WERI-Rb-1 (cell line): ENCODE data around the gene PASK.

ENCODE experiments used
- DNase-seq: peaks from one replicate; pipeline ENCODE4 v3.0.0-alpha.2; 2020
- H3K27ac ChIP-seq: fragments of 250-450 bp; sonication (Bioruptor Pico); 2 replicates; pipeline ENCODE4 v1.5.1; 2020; ENCODE audit warnings: mild to moderate bottlenecking, moderate library complexity
- H3K27me3 ChIP-seq: fragments of 250-450 bp; sonication (Bioruptor Pico); 2 replicates; pipeline ENCODE4 v1.5.1; 2021; ENCODE audit warnings: mild to moderate bottlenecking, low read depth, moderate library complexity; ENCODE audit not compliant: insufficient read depth, severe bottlenecking
- H3K36me3 ChIP-seq: fragments of 250-450 bp; sonication (Bioruptor Pico); 2 replicates; pipeline ENCODE4 v1.5.1; 2020; ENCODE audit warnings: mild to moderate bottlenecking, moderate library complexity
- H3K4me3 ChIP-seq: 2 replicates; pipeline ENCODE4 v1.5.1; 2011; ENCODE audit warnings: low read depth, mild to moderate bottlenecking, control low read depth, low read length
- H3K9me3 ChIP-seq: fragments of 250-450 bp; sonication (Bioruptor Pico); 2 replicates; pipeline ENCODE4 v1.5.1; 2021; ENCODE audit warnings: mild to moderate bottlenecking, moderate library complexity; ENCODE audit not compliant: severe bottlenecking
- TF ChIP-seq, protein P1 (sequence below): IDR thresholded peaks from 2 replicates; pipeline ENCODE4 v1.5.1; 2011; ENCODE audit warnings: low read depth, mild to moderate bottlenecking, control low read depth, inconsistent platforms, low read length

Gene PASK

GRCh38 chr2:241136661-241137260 lies 12.5 kb downstream of the PASK start:
- TF ChIP-seq, protein P1, sequence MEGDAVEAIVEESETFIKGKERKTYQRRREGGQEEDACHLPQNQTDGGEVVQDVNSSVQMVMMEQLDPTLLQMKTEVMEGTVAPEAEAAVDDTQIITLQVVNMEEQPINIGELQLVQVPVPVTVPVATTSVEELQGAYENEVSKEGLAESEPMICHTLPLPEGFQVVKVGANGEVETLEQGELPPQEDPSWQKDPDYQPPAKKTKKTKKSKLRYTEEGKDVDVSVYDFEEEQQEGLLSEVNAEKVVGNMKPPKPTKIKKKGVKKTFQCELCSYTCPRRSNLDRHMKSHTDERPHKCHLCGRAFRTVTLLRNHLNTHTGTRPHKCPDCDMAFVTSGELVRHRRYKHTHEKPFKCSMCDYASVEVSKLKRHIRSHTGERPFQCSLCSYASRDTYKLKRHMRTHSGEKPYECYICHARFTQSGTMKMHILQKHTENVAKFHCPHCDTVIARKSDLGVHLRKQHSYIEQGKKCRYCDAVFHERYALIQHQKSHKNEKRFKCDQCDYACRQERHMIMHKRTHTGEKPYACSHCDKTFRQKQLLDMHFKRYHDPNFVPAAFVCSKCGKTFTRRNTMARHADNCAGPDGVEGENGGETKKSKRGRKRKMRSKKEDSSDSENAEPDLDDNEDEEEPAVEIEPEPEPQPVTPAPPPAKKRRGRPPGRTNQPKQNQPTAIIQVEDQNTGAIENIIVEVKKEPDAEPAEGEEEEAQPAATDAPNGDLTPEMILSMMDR: no peak
- Histone ChIP-seq H3K27ac (no peak overlapping the region), H3K36me3 (peaks cover 62% of the 10 kb centered on the region), H3K4me3 (no peak overlapping the region), H3K27me3 (no peaks in the 10 kb centered on the region), H3K9me3 (no peaks in the 10 kb centered on the region)
- DNase-seq: no peak

DNA sequence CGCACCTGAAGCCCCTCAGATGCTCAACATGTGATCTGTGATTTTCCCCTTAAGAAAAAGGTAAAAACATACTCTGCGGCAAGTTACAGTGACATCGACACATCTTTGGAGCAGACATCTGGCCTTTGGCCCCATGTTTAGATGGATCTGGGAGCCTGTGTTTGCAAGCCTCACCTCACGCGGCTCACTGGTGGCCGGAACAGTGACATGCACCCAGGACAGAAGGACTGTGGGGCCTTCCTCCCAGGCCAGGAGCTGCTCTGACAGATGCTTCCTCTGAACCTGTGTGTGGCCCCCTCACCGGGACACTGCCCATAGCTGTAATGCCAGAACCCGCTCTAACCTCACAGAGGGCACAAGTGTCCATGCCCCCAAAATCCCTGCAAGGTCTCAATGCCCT lies 13.1 kb downstream of the PASK start:
- H3K27ac ChIP-seq: no peak overlapping the region
- DNase-seq: no peak
- no peaks in the 10 kb centered on the region for H3K27me3 ChIP-seq
- TF ChIP-seq, protein P1: no peak
- no peak overlapping the region for H3K4me3 ChIP-seq
- no peaks in the 10 kb centered on the region for H3K9me3 ChIP-seq
- peaks cover 66% of the 10 kb centered on the region for H3K36me3 ChIP-seq

DNA sequence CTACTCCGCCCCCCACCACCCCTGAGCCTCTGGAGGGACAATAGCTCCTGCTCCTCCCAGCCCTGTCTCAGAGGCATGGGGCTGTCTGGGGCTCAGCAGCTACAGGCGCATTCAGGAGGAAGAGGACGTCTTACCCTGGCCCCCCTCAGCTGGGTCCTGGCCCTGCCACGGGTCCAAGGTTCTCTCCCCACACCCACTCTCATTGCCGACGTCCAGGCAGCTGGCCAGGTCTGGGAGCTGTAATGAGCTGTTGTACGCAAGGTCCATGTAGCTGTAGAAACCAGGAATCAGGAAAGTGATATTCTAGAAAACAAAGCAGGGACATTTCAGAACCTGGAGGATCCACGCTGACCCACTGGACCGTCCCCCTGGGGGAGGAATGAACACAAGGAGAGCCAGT lies 13.5 kb downstream of the PASK start:
- Histone ChIP-seq H3K27ac (no peak overlapping the region), H3K9me3 (no peaks in the 10 kb centered on the region), H3K36me3 (peaks cover 65% of the 10 kb centered on the region), H3K4me3 (no peak overlapping the region), H3K27me3 (no peaks in the 10 kb centered on the region)
- TF ChIP-seq, protein P1: no peak
- DNase-seq: no peak

DNA sequence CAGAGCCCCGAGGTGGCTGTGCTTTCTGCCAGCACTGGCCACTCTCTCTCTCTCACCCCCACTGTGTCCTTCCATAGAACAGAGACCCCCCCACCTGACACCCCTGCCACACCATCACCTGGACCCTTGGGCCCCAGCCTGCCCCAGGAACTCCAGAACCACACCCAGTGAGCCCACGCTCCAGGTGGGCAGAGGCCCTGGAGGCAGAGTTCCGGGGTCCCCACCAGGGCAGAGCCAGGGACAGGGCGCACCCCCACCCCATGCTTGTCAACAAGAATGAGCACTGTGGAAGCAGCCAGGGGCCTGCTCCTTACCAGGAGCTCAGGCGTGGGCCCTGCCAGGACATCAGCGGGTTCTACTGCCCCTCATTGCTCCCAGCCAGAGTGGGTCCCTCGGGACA lies 14.6 kb downstream of the PASK start:
- peaks cover 62% of the 10 kb centered on the region for H3K36me3 ChIP-seq
- H3K27me3 ChIP-seq: no peaks in the 10 kb centered on the region
- no peak for DNase-seq
- TF ChIP-seq, protein P1: no peak
- H3K27ac ChIP-seq: no peak overlapping the region
- H3K4me3 ChIP-seq: no peak overlapping the region
- H3K9me3 ChIP-seq: no peaks in the 10 kb centered on the region

- Histone ChIP-seq H3K27ac (no peak overlapping the region), H3K27me3 (no peaks in the 10 kb centered on the region), H3K9me3 (no peaks in the 10 kb centered on the region), H3K4me3 (no peak overlapping the region), H3K36me3 (peaks cover 50% of the 10 kb centered on the region)
- TF ChIP-seq, protein P1: no peak
- DNase-seq: no peak
Measured at GRCh38 chr2:241133436-241133820, 15.8 kb downstream of the PASK start.
